ENCODE measurements around the gene EPHB1.

EPHB1 gene

DNA sequence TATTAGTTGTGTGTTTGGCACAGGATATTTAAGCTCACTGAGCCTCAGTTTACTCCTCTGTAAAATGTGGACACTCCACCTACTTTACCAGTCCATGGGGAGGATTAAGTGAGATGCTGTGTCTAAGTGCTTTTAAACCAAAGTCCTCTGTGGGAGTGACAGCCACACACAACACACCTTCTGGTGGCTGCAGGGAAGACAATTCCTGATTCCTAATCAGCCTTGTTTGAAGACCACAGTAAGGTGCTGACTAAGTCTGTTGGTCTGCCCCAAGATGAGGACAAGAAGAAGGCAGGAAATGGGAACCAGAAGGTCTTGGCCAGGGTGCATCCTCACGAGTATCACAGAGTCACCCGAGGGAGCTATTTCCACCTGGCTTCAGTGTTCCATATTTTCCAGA is 52.3 kb downstream of the EPHB1 start:
- Histone ChIP-seq H3K4me3 (ENCODE audit: low read depth, low read length) (no peak overlapping the region), H3K27me3 (replicated peaks) (no peaks in the 10 kb centered on the region), H3K27ac (no peak overlapping the region), H3K36me3 (replicated peaks) (no peaks in the 10 kb centered on the region)
- in situ Hi-C loops (cut with HindIII; ENCODE audit: low pct_ligation_motif_present, low sequenced_read_pairs) = no loop called here
- no peak for DNase-seq
- TF ChIP-seq, protein P1, sequence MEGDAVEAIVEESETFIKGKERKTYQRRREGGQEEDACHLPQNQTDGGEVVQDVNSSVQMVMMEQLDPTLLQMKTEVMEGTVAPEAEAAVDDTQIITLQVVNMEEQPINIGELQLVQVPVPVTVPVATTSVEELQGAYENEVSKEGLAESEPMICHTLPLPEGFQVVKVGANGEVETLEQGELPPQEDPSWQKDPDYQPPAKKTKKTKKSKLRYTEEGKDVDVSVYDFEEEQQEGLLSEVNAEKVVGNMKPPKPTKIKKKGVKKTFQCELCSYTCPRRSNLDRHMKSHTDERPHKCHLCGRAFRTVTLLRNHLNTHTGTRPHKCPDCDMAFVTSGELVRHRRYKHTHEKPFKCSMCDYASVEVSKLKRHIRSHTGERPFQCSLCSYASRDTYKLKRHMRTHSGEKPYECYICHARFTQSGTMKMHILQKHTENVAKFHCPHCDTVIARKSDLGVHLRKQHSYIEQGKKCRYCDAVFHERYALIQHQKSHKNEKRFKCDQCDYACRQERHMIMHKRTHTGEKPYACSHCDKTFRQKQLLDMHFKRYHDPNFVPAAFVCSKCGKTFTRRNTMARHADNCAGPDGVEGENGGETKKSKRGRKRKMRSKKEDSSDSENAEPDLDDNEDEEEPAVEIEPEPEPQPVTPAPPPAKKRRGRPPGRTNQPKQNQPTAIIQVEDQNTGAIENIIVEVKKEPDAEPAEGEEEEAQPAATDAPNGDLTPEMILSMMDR (IDR thresholded peaks at IDR 0.05; ENCODE audit: low read depth, low read length, missing control alignments) = no peak

DNA sequence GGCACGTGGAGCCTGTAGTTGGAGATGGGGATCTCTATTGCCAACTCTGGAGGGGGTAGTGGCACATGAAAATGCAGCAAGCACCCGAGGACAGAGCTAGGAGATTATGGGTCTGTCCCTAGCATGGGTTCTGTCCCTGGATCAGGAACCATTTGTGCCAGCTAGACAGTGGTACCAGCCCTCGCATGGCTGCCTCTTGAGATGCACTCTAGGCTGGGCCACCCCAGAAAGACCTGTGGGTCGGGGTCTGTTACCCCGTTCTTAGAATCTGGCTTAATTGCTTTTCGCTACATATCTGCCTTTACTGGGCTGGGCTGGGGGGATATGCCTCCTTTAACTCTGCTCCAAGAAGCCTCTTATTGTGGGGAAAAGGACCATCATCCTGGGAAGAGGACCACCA is 54.5 kb downstream of the EPHB1 start:
- TF ChIP-seq, protein P1 (IDR thresholded peaks at IDR 0.05; ENCODE audit: low read depth, low read length, missing control alignments) = no peak
- Histone ChIP-seq H3K27ac (no peak overlapping the region), H3K4me3 (ENCODE audit: low read depth, low read length) (no peak overlapping the region), H3K36me3 (replicated peaks) (no peaks in the 10 kb centered on the region), H3K27me3 (replicated peaks) (no peaks in the 10 kb centered on the region)
- no peak for DNase-seq
- in situ Hi-C loops (cut with HindIII; ENCODE audit: low pct_ligation_motif_present, low sequenced_read_pairs) = no loop called here

GRCh38 chr3:134850761-134851160 is 55.7 kb downstream of the EPHB1 start:
- Histone ChIP-seq H3K36me3 (replicated peaks) (no peaks in the 10 kb centered on the region), H3K4me3 (ENCODE audit: low read depth, low read length) (no peak overlapping the region), H3K27me3 (replicated peaks) (no peaks in the 10 kb centered on the region), H3K27ac (no peak overlapping the region)
- in situ Hi-C loops (cut with HindIII; ENCODE audit: low pct_ligation_motif_present, low sequenced_read_pairs) = no loop called here
- TF ChIP-seq, protein P1 (IDR thresholded peaks at IDR 0.05; ENCODE audit: low read depth, low read length, missing control alignments) = no peak
- DNase-seq = no peak

- in situ Hi-C loops (cut with HindIII; ENCODE audit: low pct_ligation_motif_present, low sequenced_read_pairs) = no loop called here
- TF ChIP-seq, protein P1 (IDR thresholded peaks at IDR 0.05; ENCODE audit: low read depth, low read length, missing control alignments) = no peak
- Histone ChIP-seq H3K27ac (no peak overlapping the region), H3K27me3 (replicated peaks) (no peaks in the 10 kb centered on the region), H3K4me3 (ENCODE audit: low read depth, low read length) (no peak overlapping the region), H3K36me3 (replicated peaks) (no peaks in the 10 kb centered on the region)
- DNase-seq = no peak
Observed at GRCh38 chr3:134852132-134852531, 57.1 kb downstream of the EPHB1 start.

- Histone ChIP-seq H3K27ac (no peak overlapping the region), H3K4me3 (ENCODE audit: low read depth, low read length) (no peak overlapping the region), H3K27me3 (replicated peaks) (no peaks in the 10 kb centered on the region), H3K36me3 (replicated peaks) (no peaks in the 10 kb centered on the region)
- in situ Hi-C loops (cut with HindIII; ENCODE audit: low pct_ligation_motif_present, low sequenced_read_pairs) = no loop called here
- DNase-seq = no peak
- TF ChIP-seq, protein P1 (IDR thresholded peaks at IDR 0.05; ENCODE audit: low read depth, low read length, missing control alignments) = no peak
Observed at GRCh38 chr3:134852893-134853351, 57.9 kb downstream of the EPHB1 start.

DNA sequence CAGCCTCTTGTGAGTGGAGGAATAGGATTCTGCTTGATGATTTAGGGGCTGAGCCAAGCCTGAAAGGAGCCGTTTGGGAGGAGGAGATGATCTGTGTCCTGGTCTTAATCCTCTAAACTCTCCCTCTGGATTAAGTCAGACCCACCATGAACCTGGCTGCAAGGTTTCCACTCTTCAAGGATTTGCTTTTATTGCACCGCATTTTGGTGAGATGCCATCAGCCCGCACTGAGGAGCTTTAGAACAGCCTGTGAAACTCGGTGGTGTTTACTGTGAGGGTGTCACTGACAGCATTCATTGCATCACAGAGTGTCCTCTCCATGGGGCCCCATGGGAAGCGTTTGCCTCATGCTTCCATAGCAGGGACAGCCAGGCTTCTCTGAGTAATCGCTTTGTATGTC is 59.2 kb downstream of the EPHB1 start:
- Histone ChIP-seq H3K36me3 (replicated peaks) (no peaks in the 10 kb centered on the region), H3K27ac (no peak overlapping the region), H3K4me3 (ENCODE audit: low read depth, low read length) (no peak overlapping the region), H3K27me3 (replicated peaks) (no peaks in the 10 kb centered on the region)
- DNase-seq = no peak
- in situ Hi-C loops (cut with HindIII; ENCODE audit: low pct_ligation_motif_present, low sequenced_read_pairs) = no loop called here
- TF ChIP-seq, protein P1 (IDR thresholded peaks at IDR 0.05; ENCODE audit: low read depth, low read length, missing control alignments) = no peak

All from brain microvascular endothelial cell (primary cell).